HG03135 (cell line): ENCODE measurements around the gene DHRS1.

ENCODE experiments used
- ATAC-seq: cut with Tn5 transposase; IDR thresholded peaks from one replicate; pipeline ENCODE4 v1.9.1; 2021; ENCODE audit warnings: mild to moderate bottlenecking, moderate library complexity; ENCODE audit not compliant: unreplicated experiment

Gene DHRS1

DNA sequence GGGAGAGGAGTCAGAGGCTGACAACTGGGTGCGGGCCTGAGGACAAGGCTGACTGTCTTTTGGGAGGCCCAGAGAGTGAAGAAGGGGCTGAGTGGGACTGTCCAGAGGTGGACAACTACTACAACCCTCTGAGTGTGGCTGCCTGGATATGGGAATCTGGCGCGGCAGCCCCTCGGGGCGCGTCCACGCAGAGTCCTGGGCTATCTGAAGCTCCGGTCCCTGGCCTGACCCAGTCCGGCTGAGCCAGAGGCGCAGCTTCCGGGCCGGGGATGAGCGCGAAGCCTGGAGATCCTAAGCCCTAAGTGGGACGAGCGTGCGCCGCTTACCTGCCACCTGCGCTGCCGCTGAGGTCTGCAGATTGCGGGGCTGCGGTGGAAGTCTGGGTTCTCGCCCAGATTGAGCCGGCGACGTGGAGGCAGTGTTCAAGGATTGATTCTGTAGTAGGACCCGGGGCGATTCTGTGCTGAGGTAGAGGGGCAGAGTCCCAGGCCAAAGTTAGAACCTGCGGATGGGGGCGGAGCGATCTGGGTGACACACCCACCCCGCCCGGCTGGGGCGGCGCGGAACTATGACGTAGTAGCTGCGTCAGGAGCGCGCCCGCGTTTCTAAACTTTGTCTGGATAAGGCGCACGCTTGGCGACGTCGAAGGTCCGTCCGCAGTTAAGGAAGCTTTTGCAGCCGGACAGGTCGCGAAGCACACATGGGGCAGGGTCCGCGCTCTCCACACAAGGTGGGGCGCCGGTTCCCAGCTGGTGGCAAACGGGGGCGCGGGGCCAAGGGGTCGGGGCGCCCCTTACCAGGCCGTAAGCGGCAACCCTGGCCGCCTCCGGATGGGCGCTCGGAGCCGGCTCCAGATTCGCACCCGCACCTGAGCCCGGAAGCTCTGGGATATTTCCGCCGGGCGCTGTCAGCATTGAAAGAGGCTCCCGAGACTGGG lies at the start of gene DHRS1, which contains the start of gene NOP9:
DHRS1 (minus strand) TSS at position 526 of the 937 bp plus-strand sequence. CDS start 674 bp downstream, outside the sequence.
NOP9 (plus strand) TSS at position 596 of the 937 bp plus-strand sequence; CDS start at position 701, 105 bp downstream.
- peak; percentile 62 for ATAC-seq

DNA sequence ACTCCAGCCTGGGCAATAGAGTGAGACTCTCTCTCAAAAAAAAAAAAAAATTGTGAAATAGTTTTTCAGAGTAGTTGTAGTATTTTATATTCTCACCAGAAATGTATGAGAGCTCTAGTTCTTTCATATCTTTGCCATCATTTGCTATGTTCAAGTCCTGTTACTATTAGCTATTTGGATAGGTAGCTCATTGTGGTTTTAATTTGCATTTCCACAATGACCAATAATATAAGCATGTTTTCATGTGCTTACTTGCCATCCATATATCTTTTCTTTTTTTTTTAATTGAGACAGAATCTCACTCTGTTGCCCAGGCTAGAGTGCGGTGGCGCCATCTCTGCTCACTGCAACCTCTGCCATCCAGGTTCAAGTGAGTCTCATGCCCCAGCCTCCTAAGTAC lies 48.6 kb upstream of the DHRS1 start:
- no peak for ATAC-seq

DNA sequence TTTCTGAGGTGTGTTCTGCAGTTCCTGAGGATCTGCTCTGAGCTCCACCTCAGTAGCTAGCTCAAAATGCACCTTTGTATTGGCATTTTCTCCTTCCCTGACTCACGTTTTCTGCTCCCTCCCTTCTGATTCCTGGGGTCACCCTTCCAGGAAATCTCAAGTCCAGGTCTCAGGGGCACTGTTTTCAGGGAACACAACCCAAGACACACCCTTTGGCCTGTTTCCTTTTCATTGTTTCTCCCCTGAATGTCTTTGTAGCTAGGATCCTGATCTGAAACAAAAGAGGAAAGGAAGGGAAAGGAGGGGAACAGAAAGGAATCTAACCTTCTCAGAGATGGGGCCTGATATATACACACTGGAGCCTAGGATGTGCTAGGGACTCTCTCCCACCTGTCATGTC lies 47.6 kb upstream of the DHRS1 start:
- no peak for ATAC-seq

DNA sequence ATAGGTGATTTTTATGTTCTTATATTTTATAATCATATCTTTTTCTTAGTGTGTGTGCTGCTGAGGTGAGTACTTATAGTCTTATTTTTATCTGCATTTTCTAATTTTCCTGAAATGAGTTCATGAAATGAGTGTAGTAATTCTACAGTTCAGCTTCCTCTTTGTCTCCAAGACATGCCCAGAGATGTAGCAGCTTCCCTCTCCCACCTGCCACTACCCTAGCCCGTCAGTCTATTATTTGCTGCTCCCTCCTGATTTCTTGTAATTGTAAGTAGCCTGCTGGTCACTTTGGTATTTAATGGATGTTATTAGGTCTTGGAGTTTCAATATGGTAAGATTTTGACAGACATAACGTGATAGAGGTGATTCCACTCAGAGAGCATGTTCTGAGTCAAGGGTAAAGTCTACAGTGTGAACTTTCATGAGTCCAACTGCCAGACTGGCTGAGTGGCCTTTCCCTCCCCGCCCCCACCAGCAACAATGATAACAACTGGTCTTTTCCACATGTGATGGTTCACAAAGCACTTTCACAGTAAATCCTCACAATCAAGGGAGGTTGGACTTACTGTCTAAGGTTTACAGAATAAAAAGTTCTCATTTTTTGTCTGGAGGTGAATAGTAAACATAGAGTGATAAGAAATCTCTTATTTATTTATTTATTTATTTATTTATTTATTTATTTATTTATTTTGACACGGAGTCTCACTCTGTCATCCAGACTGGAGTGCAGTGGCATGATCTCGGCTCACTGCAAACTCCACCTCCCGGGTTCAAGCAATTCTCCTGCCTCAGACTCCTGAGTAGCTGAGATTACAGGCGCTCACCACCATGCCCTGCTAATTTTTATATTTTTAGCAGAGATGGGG lies 44.4 kb upstream of the DHRS1 start:
- no peak for ATAC-seq

DNA sequence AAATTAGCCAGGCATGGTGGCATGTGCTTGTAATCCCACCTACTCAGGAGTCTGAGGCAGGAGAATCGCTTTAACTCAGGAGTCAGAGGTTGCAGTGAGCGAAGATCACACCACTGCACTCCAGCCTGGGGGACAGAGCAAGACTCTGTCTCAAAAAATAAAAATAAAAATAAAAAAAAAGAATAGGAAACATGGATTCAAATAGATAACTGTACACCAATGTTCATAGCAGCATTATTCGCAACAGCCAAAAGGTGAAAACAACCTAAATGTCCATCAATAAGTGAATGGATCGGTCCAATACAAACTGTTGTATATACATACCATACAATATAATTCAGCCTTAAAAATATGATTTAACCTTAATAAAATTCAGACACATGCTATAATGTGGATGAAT lies 43.3 kb upstream of the DHRS1 start:
- ATAC-seq: no peak

DNA sequence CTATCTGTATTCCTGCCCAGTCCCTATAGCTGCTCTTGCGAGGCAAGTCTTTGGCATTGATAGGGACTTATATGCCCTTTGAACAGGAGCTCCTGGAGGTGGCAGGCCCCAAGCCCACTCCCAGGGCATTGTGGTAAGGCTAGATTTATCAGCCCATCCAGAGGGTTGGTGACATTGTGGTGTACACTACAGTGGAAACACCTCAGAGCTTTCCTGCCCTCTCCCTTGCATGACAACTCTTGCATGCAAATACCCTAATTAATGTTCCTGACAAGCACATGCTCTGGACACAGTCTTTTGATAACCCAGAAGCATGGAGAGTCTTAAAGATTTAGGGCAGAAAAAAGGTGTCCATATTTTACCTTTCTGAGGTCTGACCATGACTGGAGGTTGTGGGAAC lies 41.0 kb upstream of the DHRS1 start:
- no peak for ATAC-seq

DNA sequence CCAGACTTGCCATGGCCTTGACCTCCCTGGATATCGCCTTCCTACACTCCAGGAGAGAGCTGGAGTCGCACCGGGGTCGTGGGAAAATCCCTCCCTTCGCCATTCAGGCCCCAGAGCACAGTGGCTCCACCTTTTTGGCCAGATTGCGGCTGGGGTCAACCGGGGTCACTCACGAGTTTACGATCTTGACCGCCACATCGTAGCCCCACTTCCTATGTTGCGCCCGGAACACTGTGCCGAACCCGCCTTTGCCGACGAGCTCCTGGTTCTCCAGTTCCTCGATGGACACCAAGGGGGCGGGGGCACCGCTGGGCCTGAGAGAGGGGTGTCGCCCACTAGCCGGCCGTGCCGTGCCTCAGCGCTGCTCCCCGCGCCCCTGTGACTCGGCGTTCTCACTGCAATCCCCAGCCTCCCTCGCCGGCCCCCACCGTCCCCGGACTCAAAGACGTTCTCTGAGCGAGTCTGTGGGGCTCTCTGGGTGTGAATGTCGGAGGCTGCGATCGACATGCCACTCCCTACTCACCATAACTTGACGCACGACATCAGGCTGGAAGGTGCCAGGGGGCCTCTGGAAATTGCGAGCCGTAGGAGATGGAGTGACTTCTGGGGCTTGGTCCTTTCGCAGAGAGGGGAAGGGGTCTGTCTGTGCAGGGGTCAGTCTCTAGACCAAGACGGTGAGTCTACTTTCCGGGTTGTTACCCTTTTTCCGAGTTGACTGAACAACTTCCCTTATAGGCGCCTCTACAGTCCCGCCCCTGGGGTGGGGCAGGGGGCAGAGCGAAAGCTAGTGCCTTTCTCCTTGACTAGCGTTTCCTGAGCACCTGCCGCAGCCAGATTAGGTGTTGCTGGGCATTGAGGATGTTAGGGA lies 39.9 kb upstream of the DHRS1 start, which contains the start of gene RIPK3:
RIPK3 (minus strand) TSS at position 708 of the 868 bp plus-strand sequence; CDS start at position 543, 165 bp downstream.
- peak; percentile 75 for ATAC-seq

DNA sequence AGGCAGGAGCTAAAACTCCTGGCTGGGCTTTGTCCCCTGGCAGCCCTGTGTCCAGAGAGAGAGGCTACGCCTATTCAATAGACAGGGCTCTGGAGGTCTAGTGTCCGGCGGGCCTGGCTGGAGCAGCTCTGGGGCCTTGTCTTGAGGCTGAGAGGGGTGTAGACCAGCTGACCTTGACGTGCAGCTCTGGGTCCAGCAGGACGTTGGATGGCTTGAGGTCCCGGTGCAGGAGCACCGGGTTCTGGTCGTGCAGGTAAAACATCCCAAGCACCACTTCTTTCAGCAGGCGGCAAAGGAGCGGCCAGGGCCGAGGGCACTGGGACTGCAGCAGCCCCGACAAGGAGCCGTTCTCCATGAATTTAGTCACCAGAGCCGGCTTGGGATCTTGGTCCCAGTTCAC lies 39.3 kb upstream of the DHRS1 start:
- ATAC-seq: no peak

DNA sequence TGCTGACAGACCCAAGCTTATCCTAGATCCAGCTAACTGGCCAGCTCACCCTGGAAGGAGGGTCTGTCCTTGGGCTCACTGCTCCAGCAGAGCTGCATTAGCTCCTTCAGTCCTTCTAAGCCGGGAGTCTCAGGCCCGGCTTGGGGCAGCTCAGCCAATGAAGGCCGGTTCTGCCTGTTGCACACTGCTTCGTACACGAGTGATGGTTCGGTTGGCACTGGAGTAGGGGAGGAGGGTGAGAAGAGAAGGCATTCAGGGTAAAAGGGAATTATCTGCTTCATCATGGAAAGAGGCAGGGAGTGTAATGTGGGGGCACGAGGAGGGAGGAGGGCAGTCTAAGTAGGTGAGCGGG lies 38.2 kb upstream of the DHRS1 start:
- ATAC-seq: no peak

DNA sequence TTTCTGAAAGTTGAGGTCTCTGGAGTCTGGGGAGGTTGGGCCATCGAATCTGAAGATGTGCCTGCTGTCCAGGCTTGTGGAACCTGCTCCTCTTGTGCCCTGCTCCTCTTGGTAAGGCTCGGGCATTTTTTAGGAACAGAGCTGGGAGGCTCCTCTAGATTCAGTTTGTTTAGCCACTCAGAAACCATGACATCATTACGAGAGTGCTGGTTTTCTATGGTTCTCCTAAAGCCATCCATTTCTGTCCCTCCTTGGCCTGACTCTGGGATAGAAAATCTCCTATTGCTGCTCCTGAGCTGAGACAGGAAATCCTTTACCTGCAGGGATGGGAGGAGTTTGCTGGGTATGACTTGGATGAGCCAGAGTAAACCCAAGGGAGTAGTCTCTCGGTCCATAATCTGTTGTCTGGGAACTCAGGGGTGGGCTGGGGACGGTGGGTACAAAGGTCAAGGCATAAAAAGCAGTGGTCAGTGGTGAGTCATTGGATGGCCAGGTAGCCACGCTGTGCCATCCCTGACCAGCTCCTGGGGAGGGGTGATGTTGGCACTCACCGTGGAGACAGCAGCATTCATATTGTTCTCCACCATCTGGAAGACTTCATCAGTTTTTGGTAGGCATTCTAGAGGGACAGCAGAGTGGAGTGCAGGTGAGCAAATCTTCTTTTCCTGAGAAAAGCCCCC lies 37.7 kb upstream of the DHRS1 start:
- ATAC-seq: no peak

DNA sequence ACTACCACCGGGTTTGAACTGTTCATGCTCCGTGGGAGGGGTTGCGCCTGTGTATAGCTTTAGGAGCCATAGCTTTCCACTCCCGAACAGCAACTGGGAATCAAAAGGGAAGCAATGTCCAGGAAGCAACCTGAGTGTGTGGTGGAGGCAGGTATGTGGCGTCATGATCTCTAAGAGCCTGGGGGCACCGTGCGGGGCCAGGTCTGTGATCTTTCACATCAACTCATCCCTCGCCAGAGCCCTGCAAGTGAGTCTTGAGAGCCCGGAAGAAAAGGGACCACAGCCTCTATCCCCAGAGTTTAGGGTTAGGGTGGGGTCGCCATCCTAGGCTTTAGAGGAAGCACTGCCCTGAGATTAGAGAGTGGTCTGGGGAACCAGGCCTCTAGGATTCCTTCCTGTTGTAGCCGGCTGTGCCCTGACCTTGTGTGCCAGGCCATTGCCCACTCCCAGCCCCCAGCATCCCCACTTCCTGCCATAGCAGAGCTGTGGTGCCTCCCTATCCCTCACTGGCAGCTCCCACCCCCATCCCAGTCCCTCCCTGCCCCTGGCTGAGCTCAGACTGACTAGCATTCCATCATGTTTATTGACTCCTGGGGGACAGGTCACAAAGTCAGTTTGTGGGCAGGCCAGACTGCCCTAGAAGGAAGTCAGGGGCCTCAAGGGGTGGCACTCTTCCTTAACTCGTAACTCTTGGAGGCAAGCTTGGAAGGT lies 36.0 kb upstream of the DHRS1 start:
- ATAC-seq: no peak

DNA sequence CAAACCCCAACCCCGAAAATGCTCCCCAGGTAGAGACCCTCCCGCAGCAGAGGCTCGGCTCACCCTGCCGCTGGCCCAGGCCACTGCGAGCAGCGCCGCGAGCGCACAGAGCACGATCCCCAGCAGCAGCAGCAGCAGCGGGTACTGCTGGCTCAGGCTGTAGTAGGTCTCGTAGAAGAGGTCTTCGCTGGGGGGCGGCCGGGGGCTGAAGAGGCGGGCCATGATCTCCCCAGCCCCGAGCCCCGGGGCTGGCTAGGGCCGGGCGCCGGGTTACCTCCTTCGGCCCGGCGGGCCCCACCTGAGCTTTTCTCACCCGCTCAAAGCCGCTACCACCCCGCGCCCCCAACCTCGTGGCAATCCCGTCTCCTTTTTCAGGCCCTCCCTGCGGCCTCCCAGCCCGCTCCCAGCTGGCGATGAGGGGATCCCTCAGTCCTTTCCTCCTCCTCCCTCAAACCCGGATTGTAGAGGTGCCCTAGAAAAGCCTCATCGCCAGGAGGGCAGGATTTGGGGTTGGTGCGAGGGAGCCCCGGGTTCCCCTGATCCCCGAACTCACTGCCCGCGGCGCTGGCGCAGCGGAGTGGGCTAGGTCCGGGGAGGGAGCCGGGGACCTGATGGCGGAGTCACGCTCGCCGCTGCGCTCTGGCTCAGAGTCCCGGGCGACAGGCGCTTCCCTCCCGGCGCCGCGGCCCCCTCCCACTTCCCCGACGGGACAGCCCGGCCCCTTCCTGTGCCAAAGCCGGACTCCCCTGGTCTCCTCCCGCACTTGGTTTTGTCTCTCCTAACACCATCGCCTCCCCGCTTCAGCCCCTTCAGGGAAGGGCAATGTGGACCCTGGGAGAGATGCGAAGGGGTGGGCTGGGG lies 35.1 kb upstream of the DHRS1 start, which contains the start of gene ADCY4:
ADCY4 (minus strand) TSS at position 641 of the 861 bp plus-strand sequence; CDS start at position 222, 419 bp downstream.
- no peak for ATAC-seq

DNA sequence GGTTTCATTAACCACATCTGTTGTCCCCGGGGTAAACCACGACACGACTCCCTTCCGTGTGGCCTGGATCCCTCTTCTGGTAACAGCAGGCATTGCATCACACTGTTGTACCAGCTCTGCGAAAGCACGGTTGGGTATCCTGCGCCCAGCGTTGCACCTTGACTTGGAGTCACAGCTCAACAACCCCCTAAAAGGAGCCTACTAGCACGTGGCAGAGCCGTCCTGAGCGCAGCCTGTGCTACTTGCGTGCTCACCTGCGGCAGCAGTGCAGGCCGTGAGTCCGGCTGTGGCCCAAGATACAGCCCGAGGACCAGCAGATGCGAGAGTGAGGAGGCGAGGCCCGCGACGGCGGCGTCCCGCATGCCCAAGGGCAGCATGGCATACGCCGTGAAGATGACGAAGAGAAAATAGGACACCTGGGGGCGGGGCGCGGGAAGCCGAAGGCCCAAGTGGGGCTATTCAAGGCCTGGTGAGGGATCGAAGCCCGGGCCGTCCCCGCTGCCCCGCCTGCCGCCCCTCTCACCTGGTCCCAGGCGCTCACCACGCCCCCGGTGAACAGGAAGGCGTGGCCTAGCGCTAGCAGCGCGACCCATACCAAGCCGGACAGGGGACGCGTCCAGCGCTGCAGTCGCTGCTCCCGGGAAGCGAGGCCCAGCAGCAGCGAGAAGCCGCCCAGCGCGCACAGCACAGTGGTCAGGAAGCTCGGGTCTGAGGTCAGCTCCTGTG lies 32.9 kb upstream of the DHRS1 start:
- ATAC-seq: peak; percentile 86

DNA sequence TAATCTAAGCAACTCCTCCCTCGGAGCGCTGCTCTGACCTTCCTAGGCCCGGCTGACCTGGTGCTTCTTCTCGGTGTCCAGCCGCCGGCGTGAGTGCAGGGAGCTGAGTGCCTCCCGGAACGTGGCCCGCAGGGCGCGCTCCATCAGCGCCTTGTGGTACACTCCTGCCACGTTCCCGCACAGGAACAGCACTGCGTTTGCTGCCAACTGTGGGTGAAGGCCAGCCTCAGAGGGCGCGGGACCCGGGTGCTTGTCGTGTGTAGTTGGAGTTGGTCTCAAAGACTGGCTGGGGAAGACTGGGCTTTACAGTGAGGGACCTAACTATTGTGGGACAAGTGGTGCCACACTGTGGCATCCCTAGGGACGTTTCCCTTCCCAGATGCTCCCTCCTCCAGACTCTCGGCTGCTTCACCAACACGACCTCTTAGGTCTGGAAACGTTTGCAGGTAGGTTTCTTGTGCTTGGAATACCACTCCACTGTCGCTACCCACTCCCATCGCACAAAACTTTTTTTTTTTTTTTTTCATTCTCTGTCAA lies 32.2 kb upstream of the DHRS1 start:
- ATAC-seq: no peak

DNA sequence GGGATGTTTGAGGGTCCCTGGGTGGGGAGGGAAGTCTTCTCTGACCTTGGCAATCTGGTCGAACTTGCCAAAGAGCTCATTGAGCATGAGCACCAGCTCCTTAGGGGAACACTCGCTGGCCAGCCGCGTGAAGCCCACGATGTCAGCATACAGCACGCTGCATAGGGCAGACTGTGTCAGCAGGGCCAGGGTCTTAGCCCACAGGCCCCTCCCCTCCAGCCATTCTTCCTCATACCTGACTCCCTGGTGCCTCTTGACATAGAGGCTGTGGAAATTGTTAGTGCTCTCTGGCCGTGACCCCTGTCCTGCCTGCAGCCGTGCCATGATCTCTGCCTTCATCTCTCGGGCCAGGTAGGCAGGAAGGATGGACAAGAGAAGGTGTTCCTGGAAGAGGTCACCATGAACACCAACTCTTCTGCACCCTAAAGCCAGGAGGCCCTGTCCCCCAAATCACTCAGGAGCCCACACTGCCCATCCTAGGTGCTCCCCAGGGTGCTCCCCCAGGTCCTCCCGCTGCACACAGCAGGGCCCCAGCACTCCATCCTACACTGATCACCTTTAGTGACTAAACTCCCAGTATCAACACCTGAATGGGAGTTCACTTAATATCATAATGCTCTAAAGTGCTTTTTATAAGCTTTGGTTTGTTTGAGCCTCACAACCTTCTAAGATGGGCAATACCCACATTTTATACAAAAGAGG lies 31.5 kb upstream of the DHRS1 start:
- no peak for ATAC-seq

DNA sequence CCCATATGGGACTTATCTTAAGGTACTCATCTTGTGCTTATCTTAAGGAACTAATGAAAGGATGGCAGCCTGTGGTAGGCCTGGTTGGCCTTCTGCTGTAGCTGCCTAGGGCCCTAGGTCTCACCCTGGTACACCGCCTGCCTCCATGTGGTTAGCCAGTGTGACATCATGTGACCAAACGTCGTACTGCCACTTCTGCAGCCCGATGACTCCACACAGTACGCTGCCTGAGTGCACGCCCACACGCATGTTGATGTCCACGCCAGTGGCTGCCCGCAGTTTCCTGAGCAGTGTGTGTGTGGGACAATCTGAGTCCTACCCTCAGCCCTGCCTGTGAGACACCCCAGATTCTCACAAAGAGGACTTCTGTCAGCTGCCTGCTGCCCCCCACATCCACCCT lies 30.2 kb upstream of the DHRS1 start:
- no peak for ATAC-seq
